GM12878 (cell line): ENCODE results near the gene TMCC2. TPM values are rescaled to one million over a fixed set of nuclear protein-coding genes. Genes with fewer than 3 reads are reported as not detected.

ENCODE experiments used
- BCLAF1 ChIP-seq: fragments of 450-650 bp; IDR thresholded peaks from 2 replicates; pipeline ENCODE4 v1.6.1; 2017; ENCODE audit warnings: antibody characterized with exemption, mild to moderate bottlenecking, moderate library complexity
- CBFB ChIP-seq: IDR thresholded peaks from 2 replicates; pipeline ENCODE4 v1.6.1; 2016; ENCODE audit warnings: antibody characterized with exemption, low read depth
- CBX3 ChIP-seq: fragments of 200-600 bp; sonication (generic); IDR thresholded peaks from 2 replicates; pipeline ENCODE4 v1.6.1; 2016; ENCODE audit warnings: low read depth, borderline replicate concordance
- CHD2 ChIP-seq: IDR thresholded peaks from 2 replicates; pipeline ENCODE4 v1.6.1; 2011; ENCODE audit warnings: low read depth, low read length, improper control_type of control experiment, borderline replicate concordance
- E2F8 ChIP-seq: fragments of 450-650 bp; IDR thresholded peaks from 2 replicates; pipeline ENCODE4 v1.6.1; 2018; ENCODE audit warnings: mild to moderate bottlenecking, low read depth, moderate library complexity; ENCODE audit not compliant: partially characterized antibody
- EZH2 ChIP-seq: IDR thresholded peaks from 2 replicates; pipeline ENCODE4 v1.6.1; 2012; ENCODE audit warnings: low read depth, mild to moderate bottlenecking, control low read depth, inconsistent platforms, low read length, borderline replicate concordance; ENCODE audit not compliant: control insufficient read depth
- FOXM1 ChIP-seq: IDR thresholded peaks from 2 replicates; pipeline ENCODE4 v1.6.1; 2012; ENCODE audit warnings: low read depth, mild to moderate bottlenecking, inconsistent platforms, low read length, moderate library complexity
- GABPA ChIP-seq: IDR thresholded peaks from 2 replicates; pipeline ENCODE4 v1.6.1; 2014; ENCODE audit warnings: antibody characterized with exemption, low read depth, mild to moderate bottlenecking, inconsistent platforms
- HCFC1 ChIP-seq: fragments of 150-350 bp; IDR thresholded peaks from 2 replicates; pipeline ENCODE4 v1.6.1; 2014; ENCODE audit warnings: low read length
- HDGF ChIP-seq: fragments of 450-650 bp; IDR thresholded peaks from 2 replicates; pipeline ENCODE4 v1.6.1; 2016; ENCODE audit warnings: antibody characterized with exemption
- IKZF1 ChIP-seq: fragments of 450-650 bp; conservative IDR thresholded peaks from 2 replicates; pipeline ENCODE4 v1.6.1; 2017; ENCODE audit warnings: antibody characterized with exemption, mild to moderate bottlenecking
- LARP7 ChIP-seq: fragments of 450-650 bp; IDR thresholded peaks from 2 replicates; pipeline ENCODE4 v1.6.1; 2017; ENCODE audit warnings: mild to moderate bottlenecking
- MEF2B ChIP-seq: fragments of 450-650 bp; IDR thresholded peaks from 2 replicates; pipeline ENCODE4 v1.6.1; 2018; ENCODE audit warnings: mild to moderate bottlenecking, moderate library complexity; ENCODE audit not compliant: partially characterized antibody, poor library complexity, severe bottlenecking
- MLLT1 ChIP-seq: fragments of 450-650 bp; IDR thresholded peaks from 2 replicates; pipeline ENCODE4 v1.6.1; 2016; ENCODE audit warnings: mild to moderate bottlenecking
- NR2C1 ChIP-seq: fragments of 450-650 bp; IDR thresholded peaks from 2 replicates; pipeline ENCODE4 v1.6.1; 2017; ENCODE audit warnings: antibody characterized with exemption, mild to moderate bottlenecking, moderate library complexity
- PAX5 ChIP-seq: IDR thresholded peaks from 2 replicates; pipeline ENCODE4 v1.6.1; 2011; ENCODE audit warnings: low read depth, low read length, borderline replicate concordance
- RCOR1 ChIP-seq: conservative IDR thresholded peaks from 2 replicates; pipeline ENCODE4 v1.6.1; 2012; ENCODE audit warnings: low read depth, low read length, improper control_type of control experiment
- SIN3A ChIP-seq: IDR thresholded peaks from 2 replicates; pipeline ENCODE4 v1.6.1; 2012; ENCODE audit warnings: low read depth, low read length, improper control_type of control experiment
- SMARCA5 ChIP-seq: fragments of 450-650 bp; IDR thresholded peaks from 2 replicates; pipeline ENCODE4 v1.6.1; 2017; ENCODE audit warnings: mild to moderate bottlenecking
- SMC3 ChIP-seq: IDR thresholded peaks from 2 replicates; pipeline ENCODE4 v1.6.1; 2011; ENCODE audit warnings: low read length, improper control_type of control experiment, borderline replicate concordance
- STAT1 ChIP-seq: fragments of 450-650 bp; conservative IDR thresholded peaks from 2 replicates; pipeline ENCODE4 v1.6.1; 2014; ENCODE audit warnings: antibody characterized with exemption, mild to moderate bottlenecking
- TCF7 ChIP-seq: IDR thresholded peaks from 2 replicates; pipeline ENCODE4 v1.6.1; 2014; ENCODE audit warnings: antibody characterized with exemption, borderline replicate concordance
- ZBED1 ChIP-seq: IDR thresholded peaks from 2 replicates; pipeline ENCODE4 v1.6.1; 2016; ENCODE audit warnings: borderline replicate concordance
- ZNF274 ChIP-seq: IDR thresholded peaks from one replicate; pipeline ENCODE4 v1.8.0; 2011; ENCODE audit not compliant: insufficient read length, insufficient read depth
- polyA plus RNA-seq, 11 experiments: library from polyadenylated mRNA; depleted of rRNA in 4 of 11; unstranded in 6 of 11; stranded (reverse) in 5 of 11; fragments of >200 nt; fragmentation: Nextera tagmentation in 4 of 11; fragmentation: Illumina TruSeq in 1 of 11; extraction: Ambion mirVana in 4 of 11; extraction: Trizol in 1 of 11; gene quantifications; 1 replicate in 1 of 11; 2 replicates in 10 of 11; pipeline versions ENCODE4 v1.2.1 to v1.2.3, GENCODE V29; 2011 to 2016; ENCODE audit warnings: inconsistent platforms in 2 of 11, missing spikeins in 2 of 11, low read depth in 1 of 11
- total RNA-seq, 4 experiments: library from RNA; depleted of rRNA in 3 of 4; stranded (reverse); fragments of >200 nt in 3 of 4; fragmentation: Illumina TruSeq in 1 of 4; extraction: Trizol in 1 of 4; gene quantifications; 2 replicates each; pipeline versions ENCODE4 v1.2.1 to v1.2.3, GENCODE V29; 2013 to 2021

TMCC2 gene
- total and polyA plus RNA-seq, 10 of the 15 experiments (the other 5 are each of a cell fraction or from before 2014, with no cell fraction given): 0.06 to 2.3 (median 0.76) TPM

- no peak for TF ChIP-seq FOXM1
- TF ChIP-seq RCOR1: no peak
- 0 out of 2 replicates have a peak, but pooled peaks have one; percentile 32 for TF ChIP-seq LARP7
- no peak for TF ChIP-seq PAX5
- no peak for TF ChIP-seq TCF7
- no peak for TF ChIP-seq CBFB
- TF ChIP-seq MLLT1: no peak
- no peak for TF ChIP-seq MEF2B
- no peak for TF ChIP-seq HCFC1
- no peak for TF ChIP-seq NR2C1
- no peak for TF ChIP-seq CHD2
- no peak for TF ChIP-seq EZH2
- no peak for TF ChIP-seq ZNF274
- TF ChIP-seq STAT1: no peak
- no peak for TF ChIP-seq ZBED1
- TF ChIP-seq IKZF1: peak; percentile 24; the same call in 1 of the 2 replicates
- TF ChIP-seq E2F8: no peak
- 0 out of 2 replicates have a peak, but pooled peaks have one; percentile 41 for TF ChIP-seq HDGF
- TF ChIP-seq SMC3: peak; percentile 98
- no peak for TF ChIP-seq CBX3
- no peak for TF ChIP-seq GABPA
- TF ChIP-seq SMARCA5: peak; percentile 82; the same call in 1 of the 2 replicates
- TF ChIP-seq SIN3A: no peak
- no peak for TF ChIP-seq BCLAF1
Observed at GRCh38 chr1:205255941-205256780, 28.4 kb downstream of the TMCC2 start (continued).
